Measurements from ENCODE around the gene USP31. TPM values are rescaled to one million over a fixed set of nuclear protein-coding genes. Genes with fewer than 3 reads are reported as not detected.

USP31 gene
- total RNA-seq, 1 experiment from 2014 or later, result 16.1 TPM

DNA sequence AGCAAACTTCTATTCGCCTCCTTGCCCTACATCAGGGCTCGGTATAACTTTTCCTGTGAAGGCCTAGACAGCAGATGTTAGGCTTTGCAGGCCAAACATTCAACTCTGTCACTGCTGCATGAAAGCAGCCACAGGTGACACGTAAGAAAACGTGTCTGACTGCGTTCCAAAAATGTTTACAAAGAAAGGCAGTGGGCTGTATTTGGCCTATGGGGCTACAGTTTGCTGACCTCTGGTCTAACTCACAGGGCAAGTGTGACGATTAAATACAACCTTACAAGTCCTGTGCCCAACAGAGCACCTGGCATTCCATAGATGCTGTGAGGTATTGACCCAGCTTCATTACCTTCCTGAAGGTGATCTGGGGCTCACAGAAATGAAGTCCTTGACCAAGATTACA, 79.4 kb downstream of the USP31 start:
- H3K27ac Mint-ChIP-seq, result no peak overlapping the region
- no peak overlapping the region for H3K23ac ChIP-seq (ENCODE audit: insufficient read length, low read depth, low read length)
- no peaks in the 10 kb centered on the region for H3K79me2 ChIP-seq (ENCODE audit: insufficient read depth, low read length)
- no peak overlapping the region for H3T11ph ChIP-seq (ENCODE audit: low read length)
- H2BK15ac ChIP-seq (ENCODE audit: low read depth, low read length), result no peak overlapping the region
- H3K9me3 Mint-ChIP-seq, result no peaks in the 10 kb centered on the region
- no peak for DNase-seq
- H4K8ac ChIP-seq (replicated peaks; ENCODE audit: insufficient read length, low read depth, low read length), result no peak overlapping the region
- H3K56ac ChIP-seq (ENCODE audit: insufficient read length, low read depth, low read length), result no peak overlapping the region
- no peaks in the 10 kb centered on the region for H3K4me1 ChIP-seq (ENCODE audit: insufficient read depth, low read length)
- H2BK120ac ChIP-seq (ENCODE audit: low read depth, low read length, poor library complexity, severe bottlenecking), result no peak overlapping the region
- no peak overlapping the region for H3K14ac ChIP-seq (ENCODE audit: insufficient read depth, low read length)
- H4K91ac ChIP-seq (ENCODE audit: insufficient read length, low read depth, low read length), result no peak overlapping the region
- H3K27ac ChIP-seq (ENCODE audit: insufficient read length, low read depth, low read length), result no peak overlapping the region
- WGBS (ENCODE audit: extremely low coverage, insufficient read length, low lambda C conversion rate), result no CpG with 5 or more reads among the region's 6 CpGs
- H3K4me2 ChIP-seq (ENCODE audit: insufficient read depth, insufficient read length, low read length), result no peak overlapping the region
- peaks cover 0 to 4% of the 10 kb centered on the region in 2 experiments; a peak in 1 of 4 replicates for H3K4me1 Mint-ChIP-seq
- no peaks in the 10 kb centered on the region for H3K79me1 ChIP-seq (ENCODE audit: insufficient read depth, low read depth, low read length, poor library complexity, severe bottlenecking)
- no peak overlapping the region for H2BK12ac ChIP-seq (ENCODE audit: insufficient read length, low read depth, low read length)
- H2AFZ ChIP-seq (ENCODE audit: low read length), result no peak overlapping the region
- no peak overlapping the region for H3K18ac ChIP-seq (ENCODE audit: insufficient read length, low read depth, low read length)
- H3K4me3 Mint-ChIP-seq, result no peak overlapping the region
- H3K36me3 Mint-ChIP-seq (ENCODE audit: insufficient read depth in 1 of 3, low read depth in 3 of 3), result peaks cover 27 to 64% (median 50%) of the 10 kb centered on the region in 3 experiments; a peak in 6 of 7 replicates
- no peaks in the 10 kb centered on the region for H3K27me3 ChIP-seq (ENCODE audit: insufficient read depth, low read length)
- no peak overlapping the region for H3K9ac ChIP-seq (ENCODE audit: extremely low read depth, insufficient read length, low read length)
- H3K23me2 ChIP-seq (ENCODE audit: insufficient read length, low read depth, low read length, poor library complexity, severe bottlenecking), result no peaks in the 10 kb centered on the region
- H2BK5ac ChIP-seq (ENCODE audit: insufficient read length, low read length), result no peak overlapping the region
- no peaks in the 10 kb centered on the region for H3K27me3 Mint-ChIP-seq (ENCODE audit: low read depth)
- H4K5ac ChIP-seq (ENCODE audit: insufficient read length, low read depth, low read length), result no peak overlapping the region
- no peak overlapping the region for H3K4ac ChIP-seq (ENCODE audit: low read depth, low read length)
- no peak overlapping the region for H2BK20ac ChIP-seq (ENCODE audit: low read depth, low read length, poor library complexity, severe bottlenecking)
- TF ChIP-seq, protein P1, sequence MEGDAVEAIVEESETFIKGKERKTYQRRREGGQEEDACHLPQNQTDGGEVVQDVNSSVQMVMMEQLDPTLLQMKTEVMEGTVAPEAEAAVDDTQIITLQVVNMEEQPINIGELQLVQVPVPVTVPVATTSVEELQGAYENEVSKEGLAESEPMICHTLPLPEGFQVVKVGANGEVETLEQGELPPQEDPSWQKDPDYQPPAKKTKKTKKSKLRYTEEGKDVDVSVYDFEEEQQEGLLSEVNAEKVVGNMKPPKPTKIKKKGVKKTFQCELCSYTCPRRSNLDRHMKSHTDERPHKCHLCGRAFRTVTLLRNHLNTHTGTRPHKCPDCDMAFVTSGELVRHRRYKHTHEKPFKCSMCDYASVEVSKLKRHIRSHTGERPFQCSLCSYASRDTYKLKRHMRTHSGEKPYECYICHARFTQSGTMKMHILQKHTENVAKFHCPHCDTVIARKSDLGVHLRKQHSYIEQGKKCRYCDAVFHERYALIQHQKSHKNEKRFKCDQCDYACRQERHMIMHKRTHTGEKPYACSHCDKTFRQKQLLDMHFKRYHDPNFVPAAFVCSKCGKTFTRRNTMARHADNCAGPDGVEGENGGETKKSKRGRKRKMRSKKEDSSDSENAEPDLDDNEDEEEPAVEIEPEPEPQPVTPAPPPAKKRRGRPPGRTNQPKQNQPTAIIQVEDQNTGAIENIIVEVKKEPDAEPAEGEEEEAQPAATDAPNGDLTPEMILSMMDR (conservative IDR thresholded peaks at IDR 0.05), result no peak
- H3K9me3 ChIP-seq (ENCODE audit: control insufficient read depth, low read depth, low read length), result no peaks in the 10 kb centered on the region
- no peak overlapping the region for H2AK5ac ChIP-seq (ENCODE audit: insufficient read length, low read length)
- H4K20me1 ChIP-seq (ENCODE audit: control insufficient read depth, insufficient read depth, insufficient read length), result no peaks in the 10 kb centered on the region

Measured in H9 (cell line).